GM18951 (cell line): ENCODE measurements around the gene ATP5IF1.

Source experiments
- POLR2A ChIP-seq: IDR thresholded peaks from 4 replicates; pipeline ENCODE4 v1.6.1; 2011; ENCODE audit warnings: mild to moderate bottlenecking; ENCODE audit not compliant: insufficient read length, insufficient read depth; ENCODE audit errors: extremely low read depth
- in situ Hi-C: fragments of 300-500 bp; cut with MboI; formaldehyde crosslinking; loops from one replicate; pipeline ENCODE4 v1.12.0; 2022; ENCODE audit warnings: low sequenced_read_pairs, mixed read lengths, inconsistent platforms; ENCODE audit not compliant: unreplicated experiment

ATP5IF1 gene

DNA sequence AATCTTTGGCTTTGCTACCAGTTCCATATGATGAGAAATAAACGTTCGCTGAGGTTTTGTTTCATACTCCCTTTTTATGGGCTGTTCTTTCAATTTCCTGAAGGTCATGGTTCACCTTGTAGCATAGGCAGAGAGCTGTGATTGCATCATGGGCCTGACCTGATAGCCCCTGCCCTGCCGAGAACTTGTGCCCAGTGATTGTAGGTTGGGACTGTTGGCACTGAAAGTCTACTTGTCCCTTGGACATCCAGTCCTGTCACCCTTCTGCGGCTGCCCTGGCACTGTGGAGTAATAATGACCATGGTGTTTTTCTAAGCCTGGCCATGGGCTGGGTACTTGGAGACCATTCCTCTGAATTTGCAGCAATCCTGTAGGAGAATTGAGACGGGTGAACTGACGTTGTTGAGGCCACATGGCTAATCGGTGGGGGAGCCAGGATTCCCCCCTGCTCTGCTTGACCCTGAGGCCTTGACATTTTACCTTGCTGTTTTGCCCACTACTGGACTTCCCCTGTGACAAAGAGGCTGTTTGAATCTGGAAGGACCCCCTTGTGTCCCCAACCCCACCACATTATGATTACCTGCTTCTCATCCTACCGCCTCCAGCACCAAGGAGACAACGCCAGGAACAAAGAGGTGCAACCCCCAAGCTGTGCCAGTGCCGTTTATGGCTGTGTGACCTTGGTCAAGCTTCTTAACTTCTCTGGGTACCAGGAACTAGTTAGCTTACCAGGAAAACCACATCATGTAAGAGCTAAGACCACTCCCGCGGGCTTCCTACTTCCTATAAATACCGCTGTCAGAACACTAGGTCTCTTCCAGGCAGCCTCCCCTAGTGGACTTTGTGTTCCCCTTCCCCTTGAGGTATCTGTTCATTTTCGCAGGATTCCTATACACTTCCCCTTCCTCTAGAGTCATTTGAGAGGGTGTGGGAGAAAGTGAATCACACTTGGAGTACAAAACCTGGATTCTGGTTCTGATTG, 46.8 kb downstream of the ATP5IF1 start:
- in situ Hi-C loops: no loop called here
- no peak for TF ChIP-seq POLR2A

DNA sequence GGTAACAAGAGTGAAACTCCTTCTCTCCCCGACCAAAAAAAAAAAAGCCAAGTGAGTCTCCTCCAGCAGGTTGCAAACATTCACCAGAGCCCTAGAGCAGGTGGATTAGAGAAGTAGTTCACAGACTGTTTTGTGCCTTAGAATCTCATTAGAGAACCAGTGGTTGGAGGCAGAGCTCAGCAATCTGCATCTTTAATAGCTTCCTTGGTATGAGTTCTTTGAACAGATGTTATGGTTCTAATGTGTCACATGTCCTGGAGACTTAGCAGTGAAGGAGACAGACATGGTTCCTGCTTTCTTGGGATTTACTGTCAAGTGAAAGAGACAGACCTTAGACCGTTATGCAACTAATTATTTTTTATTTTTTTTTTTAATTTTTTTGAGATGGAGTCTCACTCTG, 50.2 kb downstream of the ATP5IF1 start:
- TF ChIP-seq POLR2A: no peak
- in situ Hi-C loops: no loop called here
